GM12891 (cell line): Measurements from ENCODE around the gene NCR1.
"Not testable (repeated sequence)": the region's sequence is repeated elsewhere in the genome, so short reads cannot be mapped to it uniquely, and the experiment has no call there.

Source experiments
- DNase-seq: peaks from one replicate; pipeline ENCODE4 v3.0.0; 2011; ENCODE audit warnings: low spot score; ENCODE audit not compliant: insufficient read length
- FAIRE-seq: peaks from 2 replicates; lab custom pipeline; 2011; peaks lifted over from hg19 to GRCh38; lab: Jason Lieb, UNC
- PAX5 ChIP-seq: IDR thresholded peaks from 2 replicates; pipeline ENCODE4 v1.6.1; 2011; ENCODE audit warnings: low read length, moderate library complexity, mild to moderate bottlenecking; ENCODE audit not compliant: insufficient read depth, severe bottlenecking
- POLR2A ChIP-seq: IDR thresholded peaks from 2 replicates; pipeline ENCODE4 v1.6.1; 2011; ENCODE audit warnings: low read depth, low read length, control low read depth
- POLR2AphosphoS5 ChIP-seq: IDR thresholded peaks from 2 replicates; pipeline ENCODE4 v1.6.1; 2011; ENCODE audit warnings: low read depth, low read length, control low read depth
- POU2F2 ChIP-seq: IDR thresholded peaks from 2 replicates; pipeline ENCODE4 v1.6.1; 2011; ENCODE audit warnings: low read depth, mild to moderate bottlenecking, control low read depth, low read length, moderate library complexity
- SPI1 ChIP-seq: IDR thresholded peaks from 2 replicates; pipeline ENCODE4 v1.6.1; 2011; ENCODE audit warnings: low read depth, low read length, control low read depth
- TAF1 ChIP-seq: IDR thresholded peaks from 2 replicates; pipeline ENCODE4 v1.6.1; 2011; ENCODE audit warnings: low read depth, low read length, control low read depth

NCR1 gene

DNA sequence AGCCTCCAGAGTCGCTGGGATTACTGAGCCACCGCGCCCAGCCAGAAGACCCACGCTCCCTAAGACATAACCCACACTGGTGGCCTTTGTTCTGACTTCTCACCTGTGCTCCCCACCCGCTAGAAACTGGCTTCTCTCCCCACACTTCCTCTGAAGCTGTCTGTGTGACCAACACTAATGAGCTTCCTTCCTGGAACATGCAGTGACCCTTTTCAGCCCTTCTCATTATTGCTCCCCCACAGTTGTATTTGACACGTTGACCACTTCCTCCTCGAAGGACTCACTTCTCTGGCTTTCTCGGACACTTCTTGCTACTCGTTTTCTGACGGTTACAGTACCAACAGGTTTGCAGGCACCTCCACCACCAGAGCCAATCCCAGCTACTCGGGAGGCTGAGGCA, 10.9 kb downstream of the NCR1 start:
- DNase-seq (no peak), FAIRE-seq (peak; percentile 69)
- TF ChIP-seq PAX5 (no peak), SPI1 (0 out of 2 replicates have a peak, but pooled peaks have one; percentile 55)

DNA sequence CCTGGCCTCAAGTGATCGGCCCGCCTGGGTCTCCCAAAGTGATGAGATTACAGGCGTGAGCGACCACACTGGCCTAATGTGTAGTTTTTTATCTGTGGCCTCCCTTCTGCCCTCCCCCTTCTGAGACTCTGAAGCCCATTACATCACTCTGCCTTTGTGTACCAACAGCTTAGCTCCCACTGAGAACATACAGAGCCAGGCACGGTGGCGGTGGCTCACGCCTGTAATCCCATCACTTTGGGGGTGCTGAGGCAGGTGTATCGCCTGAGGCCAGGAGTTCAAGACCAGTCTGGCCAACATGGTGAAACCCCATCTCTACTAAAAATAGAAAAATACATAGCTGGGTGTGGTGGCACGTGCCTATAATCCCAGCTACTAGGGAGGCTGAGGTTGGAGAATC, 12.6 kb downstream of the NCR1 start:
- DNase-seq = no peak
- no peak for TF ChIP-seq SPI1
- no peak for FAIRE-seq

DNA sequence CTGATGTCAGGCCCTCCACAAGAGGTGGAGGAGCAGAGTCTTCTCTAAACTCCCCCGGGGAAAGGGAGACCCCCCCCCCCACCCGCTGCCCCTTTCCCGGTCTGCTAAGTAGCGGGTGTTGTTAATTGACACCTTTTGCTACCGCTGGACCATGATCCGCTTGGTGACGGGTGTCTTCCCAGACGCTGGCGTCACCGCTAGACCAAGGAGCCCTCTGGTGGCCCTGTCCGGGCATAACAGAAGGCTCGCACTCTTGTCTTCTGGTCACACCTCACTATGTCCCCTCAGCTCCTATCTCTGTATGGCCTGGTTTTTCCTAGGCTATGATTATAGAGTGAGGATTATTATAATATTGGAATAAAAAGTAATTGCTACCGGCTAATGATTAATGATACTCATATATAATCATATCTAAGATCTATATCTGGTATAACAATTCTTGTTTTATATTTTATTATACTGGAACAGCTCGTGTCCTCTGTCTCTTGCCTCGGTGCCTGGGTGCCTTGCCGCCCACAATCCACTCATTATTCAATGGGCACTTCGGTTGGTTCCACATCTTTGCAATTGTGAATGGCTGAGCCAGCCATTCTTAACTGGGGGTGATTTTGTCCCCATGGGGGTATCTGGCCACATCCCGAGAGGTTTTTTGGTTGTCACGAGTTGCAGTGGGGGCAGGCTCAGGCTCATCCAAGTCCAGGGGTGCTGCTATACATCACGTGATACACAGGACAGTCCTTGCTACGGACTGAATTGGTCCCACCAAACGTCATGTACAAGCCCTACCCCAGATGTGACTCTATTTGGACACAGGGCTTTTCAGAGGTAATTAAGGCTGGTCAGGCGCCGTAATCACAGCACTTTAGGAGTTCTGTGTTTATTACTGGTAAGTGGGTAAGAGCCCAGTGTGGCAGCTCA, 14.0 kb downstream of the NCR1 start:
- DNase-seq, FAIRE-seq: not testable (repeated sequence)

GRCh38 chr19:54921082-54921481, 15.1 kb downstream of the NCR1 start:
- no peak for DNase-seq
- TF ChIP-seq POU2F2 (no peak), SPI1 (peak; percentile 28; the same call in 1 of the 2 replicates), TAF1 (no peak), POLR2A (no peak), POLR2AphosphoS5 (no peak), PAX5 (no peak)
- FAIRE-seq = peak; percentile 35

- FAIRE-seq = peak; percentile 33
- no peak for DNase-seq
- TF ChIP-seq POLR2A = no peak
- no peak for TF ChIP-seq POLR2AphosphoS5
- TF ChIP-seq POU2F2 = no peak
- no peak for TF ChIP-seq PAX5
- TF ChIP-seq TAF1 = no peak
- TF ChIP-seq SPI1 = no peak
Observed at GRCh38 chr19:54923276-54923675, 17.3 kb downstream of the NCR1 start.

DNA sequence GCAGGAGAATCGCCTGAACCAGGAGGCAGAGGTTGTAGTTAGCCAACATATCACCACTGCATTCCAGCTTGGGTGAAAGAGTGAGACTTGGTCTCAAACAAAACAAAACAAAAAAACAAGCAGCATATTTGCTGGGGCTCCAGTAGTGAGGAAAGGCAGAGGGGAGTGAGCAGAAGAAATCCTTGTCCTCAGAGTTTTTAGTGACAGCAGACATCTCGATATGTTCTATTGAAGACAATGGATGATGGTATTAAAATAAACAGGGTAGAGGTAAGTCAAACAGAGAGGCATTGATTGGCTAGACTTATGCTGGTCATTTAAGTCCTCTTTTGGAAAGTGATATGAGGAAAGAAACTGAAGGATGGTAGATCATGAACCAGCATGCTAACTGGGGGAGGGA, 22.4 kb downstream of the NCR1 start:
- FAIRE-seq (peak; percentile 16), DNase-seq (no peak)
- TF ChIP-seq TAF1 = no peak
- no peak for TF ChIP-seq PAX5
- no peak for TF ChIP-seq POLR2AphosphoS5

GRCh38 chr19:54937926-54938325, 32.0 kb downstream of the NCR1 start:
- peak; percentile 85 for FAIRE-seq
- peak; percentile 88 for TF ChIP-seq SPI1
- no peak for TF ChIP-seq POU2F2
- peak; percentile 66 for DNase-seq

DNA sequence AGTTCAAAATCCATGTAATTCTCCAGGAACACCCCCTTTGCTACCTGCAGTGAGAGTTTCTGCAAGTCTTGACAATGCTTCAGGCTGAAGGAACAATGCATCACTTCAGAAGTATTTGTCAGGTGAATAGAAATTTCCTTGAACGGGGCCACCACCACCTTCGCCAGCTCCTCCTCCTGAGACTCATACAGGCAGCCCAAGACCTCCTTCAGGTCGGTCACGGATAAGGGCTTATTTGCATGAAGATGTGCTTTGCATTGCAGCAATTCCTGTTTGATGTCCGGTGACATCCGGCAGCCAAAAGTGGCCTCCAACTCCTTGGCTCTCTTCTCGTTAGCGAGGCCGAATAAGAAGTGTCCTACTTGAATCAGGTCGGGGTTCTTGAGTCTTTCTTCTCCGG, 33.0 kb downstream of the NCR1 start:
- DNase-seq (no peak), FAIRE-seq (peak; percentile 88)
- TF ChIP-seq POLR2A (no peak), SPI1 (no peak), POLR2AphosphoS5 (no peak), TAF1 (no peak), PAX5 (no peak), POU2F2 (peak; percentile 64; the same call in 1 of the 2 replicates)

DNA sequence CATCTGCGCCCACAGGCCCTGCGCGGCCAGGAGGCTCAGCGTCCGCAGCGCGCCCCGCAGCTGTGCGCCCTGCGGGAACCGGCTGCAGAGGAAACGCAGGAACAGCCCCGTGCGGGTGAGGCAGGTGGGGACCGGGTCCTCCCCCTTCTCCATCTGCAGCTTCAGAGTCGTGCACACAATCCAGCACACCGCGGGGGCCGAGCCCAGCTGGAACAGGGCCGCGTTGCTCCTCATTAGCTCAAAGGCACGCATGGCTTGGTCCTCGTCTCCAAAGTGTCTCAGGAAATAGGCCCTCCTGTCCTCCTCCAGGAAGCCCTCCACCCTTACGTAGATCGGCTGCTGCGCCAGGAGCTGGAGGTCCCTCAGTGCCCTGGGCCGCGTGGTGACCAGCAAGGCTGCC, 33.6 kb downstream of the NCR1 start:
- not testable (repeated sequence) for DNase-seq, FAIRE-seq

DNA sequence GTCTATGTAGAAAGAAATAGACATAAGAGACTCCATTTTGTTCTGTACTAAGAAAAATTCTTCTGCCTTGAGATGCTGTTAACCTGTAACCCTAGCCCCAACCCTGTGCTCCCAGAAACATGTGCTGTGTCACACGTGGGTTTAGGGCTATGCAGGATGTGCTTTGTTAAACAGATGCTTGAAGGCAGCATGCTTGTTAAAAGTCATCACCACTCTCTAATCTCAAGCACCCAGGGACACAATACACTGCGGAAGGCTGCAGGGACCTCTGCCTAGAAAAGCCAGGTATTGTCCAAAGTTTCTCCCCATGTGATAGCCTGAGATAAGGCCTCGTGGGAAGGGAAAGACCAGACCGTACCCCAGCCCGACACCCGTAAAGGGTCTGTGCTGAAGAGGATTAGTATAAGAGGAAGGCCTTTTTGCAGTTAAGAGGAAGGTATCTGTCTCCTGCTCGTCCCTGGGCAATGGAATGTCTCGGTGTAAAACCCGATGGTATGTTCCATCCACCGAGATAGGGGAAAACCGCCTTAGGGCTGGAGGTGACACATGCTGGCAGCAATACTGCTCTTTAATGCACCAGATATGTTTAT, 37.9 kb downstream of the NCR1 start:
- peak; percentile 55 for FAIRE-seq
- not testable (repeated sequence) for DNase-seq

- DNase-seq (no peak), FAIRE-seq (no peak)
- no peak for TF ChIP-seq POU2F2
- no peak for TF ChIP-seq PAX5
Observed at GRCh38 chr19:54947381-54947780, 41.4 kb downstream of the NCR1 start, which contains the start of gene NLRP7. Gene NLRP7, minus strand, starts transcription at chr19:54947530.

DNA sequence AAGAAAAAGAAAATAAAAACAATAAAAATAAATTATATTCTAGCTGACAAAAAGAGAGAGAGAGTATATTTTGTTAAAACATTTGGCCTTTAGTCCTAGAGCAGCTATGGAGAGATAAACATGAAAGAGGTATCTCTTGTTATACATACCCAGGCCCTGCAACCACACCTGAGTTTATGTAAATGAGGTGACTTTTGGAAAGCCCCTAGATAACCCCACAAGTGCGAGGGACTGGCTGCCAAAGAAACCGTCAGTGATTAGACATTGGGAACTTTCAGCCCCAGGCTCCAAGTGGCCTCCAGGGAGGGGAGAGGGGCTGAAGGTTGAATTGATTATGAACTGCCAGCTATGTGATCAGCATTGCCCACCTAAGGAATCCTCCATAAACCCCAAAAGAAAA, 43.5 kb downstream of the NCR1 start:
- no peak for DNase-seq
- no peak for FAIRE-seq
- TF ChIP-seq POU2F2 = peak; percentile 88
- no peak for TF ChIP-seq TAF1

DNA sequence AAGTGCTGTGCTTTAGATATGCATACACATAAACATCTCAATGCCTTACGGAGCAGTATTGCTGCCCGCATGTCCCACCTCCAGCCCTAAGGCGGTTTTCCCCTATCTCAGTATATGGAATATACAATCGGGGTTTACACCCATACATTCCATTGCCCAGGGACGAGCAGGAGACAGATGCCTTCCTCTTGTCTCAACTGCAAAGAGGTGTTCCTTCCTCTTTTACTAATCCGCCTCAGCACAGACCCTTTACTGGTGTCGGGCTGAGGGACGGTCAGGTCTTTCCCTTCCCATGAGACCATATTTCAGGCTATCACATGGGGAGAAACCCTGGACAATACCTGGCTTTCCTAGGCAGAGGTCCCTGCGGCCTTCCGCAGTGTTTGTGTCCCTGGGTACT, 44.6 kb downstream of the NCR1 start:
- not testable (repeated sequence) for DNase-seq
- peak; percentile 50 for FAIRE-seq
